BLaER1 (cell line): Measurements from ENCODE around the gene CAPN1.
"Not testable (repeated sequence)": the region's sequence is repeated elsewhere in the genome, so short reads cannot be mapped to it uniquely, and the experiment has no call there.

Experiments
- H3K27ac ChIP-seq: shearing (Covaris generic); formaldehyde crosslinking; 2 replicates; pipeline ENCODE4 v1.8.1; 2022
- H3K27me3 ChIP-seq: shearing (Covaris generic); formaldehyde crosslinking; 2 replicates; pipeline ENCODE4 v1.8.1; 2022
- H3K36me3 ChIP-seq: shearing (Covaris generic); formaldehyde crosslinking; 2 replicates; pipeline ENCODE4 v1.8.1; 2022
- H3K4me1 ChIP-seq: shearing (Covaris generic); formaldehyde crosslinking; 2 replicates; pipeline ENCODE4 v1.8.1; 2022
- H3K4me2 ChIP-seq: shearing (Covaris generic); formaldehyde crosslinking; 2 replicates; pipeline ENCODE4 v1.8.1; 2022
- H3K4me3 ChIP-seq: shearing (Covaris generic); formaldehyde crosslinking; 2 replicates; pipeline ENCODE4 v1.8.1; 2022
- H3K9ac ChIP-seq: shearing (Covaris generic); formaldehyde crosslinking; 2 replicates; pipeline ENCODE4 v1.8.1; 2022
- H3K9me3 ChIP-seq: shearing (Covaris generic); formaldehyde crosslinking; 2 replicates; pipeline ENCODE4 v1.8.1; 2022
- H4K20me1 ChIP-seq: shearing (Covaris generic); formaldehyde crosslinking; 2 replicates; pipeline ENCODE4 v1.8.1; 2022
- Cebpa-rat ChIP-seq: shearing (Covaris generic); IDR thresholded peaks from 2 replicates; pipeline ENCODE4 v1.8.1; 2022

Gene CAPN1

DNA sequence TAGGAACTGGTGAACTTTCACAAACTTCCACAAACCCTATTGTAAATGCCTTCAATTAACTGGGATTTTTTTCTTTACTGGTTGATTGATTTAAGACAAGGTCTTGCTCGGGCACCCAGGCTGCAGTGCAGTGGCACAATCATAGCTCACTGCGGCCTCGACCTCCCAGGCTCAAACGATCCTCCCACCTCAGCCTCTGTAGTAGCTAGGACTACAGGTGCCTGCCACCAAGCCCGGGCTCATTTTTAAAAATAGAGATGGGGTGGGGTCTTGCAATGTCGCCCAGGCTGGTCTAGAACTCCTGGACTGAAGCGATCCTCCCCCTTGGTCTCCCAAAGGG lies 44.3 kb downstream of the CAPN1 start:
- Histone ChIP-seq H4K20me1 (no peaks in the 10 kb centered on the region), H3K9me3 (no peaks in the 10 kb centered on the region), H3K4me2 (peak overlapping the region; percentile 96), H3K4me3 (peak overlapping the region; percentile 66), H3K36me3 (0 out of 2 replicates have a peak, but pooled peaks cover 5% of the 10 kb centered on the region), H3K27ac (peak overlapping the region; percentile 68), H3K27me3 (no peaks in the 10 kb centered on the region), H3K9ac (peak overlapping the region; percentile 73), H3K4me1 (peaks cover 41% of the 10 kb centered on the region)
- TF ChIP-seq Cebpa-rat: no peak

DNA sequence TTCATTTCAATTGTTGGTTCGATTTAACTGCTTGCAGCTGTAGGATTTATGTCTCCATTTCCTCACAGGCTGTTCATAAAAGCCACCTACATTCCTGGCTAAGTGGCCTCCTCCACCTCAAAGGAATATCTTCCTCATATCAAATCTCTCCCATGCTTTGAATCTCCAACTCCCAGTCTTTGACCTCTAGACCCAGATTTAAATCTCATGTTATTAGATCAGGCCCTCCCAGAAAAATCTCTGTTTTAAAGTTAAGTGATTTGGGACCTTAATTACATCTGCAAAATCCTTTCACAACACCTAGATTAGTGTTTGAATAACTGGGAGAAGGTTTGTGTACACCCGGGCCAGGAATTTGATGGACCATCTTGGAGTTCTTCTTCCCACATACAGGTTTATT lies 46.2 kb downstream of the CAPN1 start:
- no peak overlapping the region for H3K9ac ChIP-seq
- TF ChIP-seq Cebpa-rat: no peak
- H3K36me3 ChIP-seq: 0 out of 2 replicates have a peak, but pooled peaks cover 5% of the 10 kb centered on the region
- H3K27me3 ChIP-seq: no peaks in the 10 kb centered on the region
- H4K20me1 ChIP-seq: no peaks in the 10 kb centered on the region
- no peaks in the 10 kb centered on the region for H3K9me3 ChIP-seq
- H3K4me1 ChIP-seq: peaks cover 33% of the 10 kb centered on the region
- no peak overlapping the region for H3K27ac ChIP-seq
- no peak overlapping the region for H3K4me2 ChIP-seq
- H3K4me3 ChIP-seq: no peak overlapping the region

DNA sequence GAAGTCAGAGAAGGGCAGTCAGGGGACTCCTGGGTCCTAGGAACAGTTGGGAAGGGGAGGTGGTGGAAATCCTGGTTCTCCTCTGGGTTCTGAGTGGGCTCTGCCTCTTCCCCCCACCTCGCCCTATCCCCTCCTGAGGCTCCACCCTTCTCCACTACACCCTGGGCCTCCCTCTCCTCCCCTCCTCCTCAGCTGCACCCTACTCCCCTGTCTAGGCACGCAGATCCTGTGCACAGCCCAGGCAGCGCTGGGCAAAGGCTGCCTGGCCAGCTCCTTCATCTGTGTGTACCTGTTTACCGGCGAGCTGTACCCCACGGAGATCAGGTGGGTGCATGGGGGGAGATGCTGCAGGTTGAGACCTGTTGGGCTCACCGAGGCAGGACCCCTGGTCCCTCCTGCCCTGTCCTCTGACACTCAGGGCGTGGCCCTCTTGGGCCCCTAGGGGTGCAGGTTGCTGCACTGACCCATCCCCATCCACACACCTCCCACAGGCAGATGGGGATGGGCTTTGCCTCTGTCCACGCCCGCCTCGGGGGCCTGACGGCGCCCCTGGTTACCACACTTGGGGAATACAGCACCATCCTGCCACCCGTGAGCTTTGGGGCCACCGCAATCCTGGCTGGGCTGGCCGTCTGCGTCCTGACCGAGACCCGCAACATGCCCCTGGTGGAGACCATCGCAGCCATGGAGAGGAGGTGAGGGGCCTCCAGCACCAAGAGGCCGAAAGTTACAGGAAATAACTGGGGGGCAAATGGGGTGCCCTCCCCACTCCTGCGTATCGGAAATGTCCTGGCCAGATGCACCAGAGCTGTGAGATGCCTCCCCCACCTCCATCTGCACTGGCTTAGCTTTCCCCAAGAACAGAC lies 54.7 kb downstream of the CAPN1 start:
- Histone ChIP-seq H3K9ac (no peak overlapping the region), H3K4me3 (no peak overlapping the region)
- no peak for TF ChIP-seq Cebpa-rat

DNA sequence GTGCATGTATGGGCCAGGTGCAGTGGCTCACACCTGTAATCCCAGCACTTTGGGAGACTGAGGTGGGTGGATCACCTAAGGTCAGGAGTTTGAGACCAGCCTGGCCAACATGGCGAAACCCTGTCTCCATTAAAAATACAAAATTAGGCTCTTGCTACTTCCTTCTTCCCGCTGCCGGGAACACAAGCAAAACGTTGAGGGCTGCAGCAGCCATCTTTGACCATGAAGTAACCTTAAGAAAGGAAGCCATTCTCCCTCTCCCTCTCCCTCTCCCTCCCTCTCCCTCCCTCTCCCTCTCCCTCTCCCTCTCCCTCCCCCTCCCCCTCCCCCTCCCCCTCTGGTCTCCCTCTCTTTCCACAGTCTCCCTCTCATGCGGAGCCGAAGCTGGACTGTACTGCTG lies 56.6 kb downstream of the CAPN1 start:
- H3K4me2 ChIP-seq, H3K4me3 ChIP-seq, H3K27me3 ChIP-seq, H3K9ac ChIP-seq, H3K27ac ChIP-seq, H3K4me1 ChIP-seq, H4K20me1 ChIP-seq: not testable (repeated sequence)
- Histone ChIP-seq H3K36me3 (0 out of 2 replicates have a peak, but pooled peaks cover 10% of the 10 kb centered on the region), H3K9me3 (peaks cover 16% of the 10 kb centered on the region)

More for the DNA sequence above, 54.7 kb downstream of the CAPN1 start:
- H3K27ac ChIP-seq: no peak overlapping the region
- H3K4me1 ChIP-seq: no peaks in the 10 kb centered on the region
- H3K36me3 ChIP-seq: no peaks in the 10 kb centered on the region
- no peak overlapping the region for H3K4me2 ChIP-seq
- H4K20me1 ChIP-seq: no peaks in the 10 kb centered on the region
- H3K27me3 ChIP-seq: no peaks in the 10 kb centered on the region
- peaks cover under 1% of the 10 kb centered on the region; the same call in 1 of the 2 replicates for H3K9me3 ChIP-seq

DNA sequence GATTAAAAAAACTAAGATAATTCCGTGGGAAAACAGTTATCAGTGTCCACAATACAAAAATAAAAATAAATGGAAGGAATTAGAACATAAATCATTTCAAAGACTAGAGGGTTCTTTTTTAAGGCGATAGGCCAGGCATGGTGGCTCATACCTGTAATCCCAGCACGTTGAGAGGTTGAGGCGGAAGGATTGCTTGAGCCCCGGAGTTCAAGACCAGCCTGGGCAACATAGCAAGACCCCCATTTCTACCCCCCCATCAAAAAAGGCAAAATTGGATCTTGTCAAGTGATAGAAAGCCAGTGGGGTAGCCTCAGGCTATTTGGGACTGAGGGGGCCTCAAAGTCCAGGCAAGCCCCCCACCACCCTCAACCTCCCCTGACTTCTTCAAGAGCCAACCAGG lies 59.4 kb downstream of the CAPN1 start:
- H3K27ac ChIP-seq: no peak overlapping the region
- H3K4me1 ChIP-seq: no peaks in the 10 kb centered on the region
- H3K36me3 ChIP-seq: 0 out of 2 replicates have a peak, but pooled peaks cover 10% of the 10 kb centered on the region
- no peak for TF ChIP-seq Cebpa-rat
- no peaks in the 10 kb centered on the region for H3K27me3 ChIP-seq
- no peak overlapping the region for H3K4me3 ChIP-seq
- no peak overlapping the region for H3K9ac ChIP-seq
- no peaks in the 10 kb centered on the region for H4K20me1 ChIP-seq
- peaks cover 16% of the 10 kb centered on the region for H3K9me3 ChIP-seq
- no peak overlapping the region for H3K4me2 ChIP-seq

DNA sequence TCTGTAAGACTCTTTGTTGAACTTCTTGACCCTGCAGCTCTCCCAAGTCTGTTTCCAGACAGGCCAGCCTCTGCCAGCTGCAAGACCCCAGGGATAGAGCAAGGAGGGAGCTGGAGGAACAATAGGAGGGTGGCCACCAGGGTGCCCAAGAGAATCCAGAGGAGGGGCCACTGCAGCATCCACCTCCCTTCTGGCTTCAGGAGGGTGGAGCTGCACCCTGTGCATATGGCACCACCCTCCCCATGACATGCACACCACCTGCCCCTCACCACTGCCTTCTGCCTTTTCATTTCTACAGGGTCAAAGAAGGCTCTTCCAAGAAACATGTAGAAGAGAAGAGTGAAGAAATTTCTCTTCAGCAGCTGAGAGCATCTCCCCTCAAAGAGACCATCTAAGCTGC lies 60.0 kb downstream of the CAPN1 start:
- H3K9ac ChIP-seq: no peak overlapping the region
- peaks cover 16% of the 10 kb centered on the region for H3K9me3 ChIP-seq
- TF ChIP-seq Cebpa-rat: no peak
- H3K36me3 ChIP-seq: 0 out of 2 replicates have a peak, but pooled peaks cover 10% of the 10 kb centered on the region
- no peak overlapping the region for H3K4me2 ChIP-seq
- H3K27ac ChIP-seq: no peak overlapping the region
- H4K20me1 ChIP-seq: no peaks in the 10 kb centered on the region
- H3K27me3 ChIP-seq: no peaks in the 10 kb centered on the region
- H3K4me1 ChIP-seq: no peaks in the 10 kb centered on the region
- H3K4me3 ChIP-seq: no peak overlapping the region

DNA sequence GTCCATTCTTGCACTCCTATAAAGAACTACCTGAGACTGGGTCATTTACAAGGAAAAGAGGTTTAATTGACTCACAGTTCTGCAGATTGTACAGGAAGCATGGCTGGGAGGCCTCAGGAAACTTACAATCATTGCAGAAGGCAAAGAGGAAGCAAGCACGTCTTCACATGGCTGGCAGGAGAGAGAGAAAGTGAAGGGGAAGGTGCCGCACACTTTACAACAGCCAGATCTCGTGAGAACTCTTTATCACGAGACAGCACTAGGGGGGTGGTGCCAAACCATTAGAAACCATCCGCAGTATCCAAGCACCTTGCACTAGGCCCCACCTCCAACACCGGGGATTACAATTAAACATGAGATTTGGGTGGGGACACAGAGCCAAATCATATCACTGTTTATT lies 60.7 kb downstream of the CAPN1 start:
- TF ChIP-seq Cebpa-rat: no peak
- Histone ChIP-seq H4K20me1 (no peaks in the 10 kb centered on the region), H3K4me1 (no peaks in the 10 kb centered on the region), H3K4me3 (0 out of 2 replicates have a peak overlapping the region, but pooled peaks have one; percentile 2), H3K9ac (no peak overlapping the region), H3K9me3 (peaks cover 16% of the 10 kb centered on the region), H3K36me3 (0 out of 2 replicates have a peak, but pooled peaks cover 10% of the 10 kb centered on the region), H3K27ac (no peak overlapping the region), H3K27me3 (no peaks in the 10 kb centered on the region), H3K4me2 (no peak overlapping the region)

DNA sequence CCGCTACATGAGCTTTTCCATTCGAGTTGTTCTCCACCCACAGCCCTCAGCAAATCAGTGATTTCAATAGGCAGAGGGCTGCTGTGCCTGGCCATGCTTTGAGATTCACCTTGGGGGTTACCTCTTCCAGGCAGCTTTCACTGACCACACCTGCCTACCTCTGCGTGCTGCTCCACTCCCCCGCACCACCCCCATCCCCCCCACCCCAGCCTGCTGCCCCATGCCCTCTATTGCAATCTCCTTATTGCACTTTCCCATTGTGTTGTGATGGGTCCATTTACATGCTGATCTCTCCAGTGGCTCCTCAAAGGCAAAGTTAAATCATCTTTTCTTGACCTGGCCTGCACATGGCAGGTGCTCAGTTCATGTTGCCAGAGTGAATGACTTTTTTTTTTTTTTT lies 62.1 kb downstream of the CAPN1 start:
- no peak for TF ChIP-seq Cebpa-rat

DNA sequence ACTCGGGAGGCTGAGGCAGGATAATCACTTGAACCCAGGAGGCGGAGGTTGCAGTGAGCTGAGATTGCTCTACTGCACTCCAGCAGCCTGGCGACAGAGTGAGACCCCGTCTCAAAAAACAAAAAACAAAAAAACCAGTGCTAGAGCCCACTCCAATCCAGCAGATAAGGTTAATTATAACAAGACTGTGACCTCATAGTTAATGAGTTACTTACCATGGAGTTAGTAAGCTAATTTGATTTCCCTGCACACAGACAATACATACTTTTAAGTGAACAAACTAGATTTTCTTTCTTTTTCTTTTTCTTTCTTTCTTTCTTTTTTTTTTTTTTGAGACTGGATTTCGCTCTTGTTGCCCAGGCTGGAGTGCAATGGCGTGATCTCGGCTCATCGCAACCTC lies 63.3 kb downstream of the CAPN1 start:
- H3K4me2 ChIP-seq, H4K20me1 ChIP-seq, H3K9ac ChIP-seq, H3K27ac ChIP-seq, H3K27me3 ChIP-seq, H3K4me3 ChIP-seq, H3K4me1 ChIP-seq: not testable (repeated sequence)
- H3K9me3 ChIP-seq: peaks cover 16% of the 10 kb centered on the region
- 0 out of 2 replicates have a peak, but pooled peaks cover 10% of the 10 kb centered on the region for H3K36me3 ChIP-seq

More for the DNA sequence above, 62.1 kb downstream of the CAPN1 start:
- Histone ChIP-seq H3K4me3 (no peak overlapping the region), H4K20me1 (no peaks in the 10 kb centered on the region), H3K9ac (no peak overlapping the region), H3K36me3 (0 out of 2 replicates have a peak, but pooled peaks cover 10% of the 10 kb centered on the region), H3K9me3 (peaks cover 16% of the 10 kb centered on the region), H3K4me2 (no peak overlapping the region), H3K27ac (no peak overlapping the region), H3K4me1 (no peaks in the 10 kb centered on the region), H3K27me3 (no peaks in the 10 kb centered on the region)

DNA sequence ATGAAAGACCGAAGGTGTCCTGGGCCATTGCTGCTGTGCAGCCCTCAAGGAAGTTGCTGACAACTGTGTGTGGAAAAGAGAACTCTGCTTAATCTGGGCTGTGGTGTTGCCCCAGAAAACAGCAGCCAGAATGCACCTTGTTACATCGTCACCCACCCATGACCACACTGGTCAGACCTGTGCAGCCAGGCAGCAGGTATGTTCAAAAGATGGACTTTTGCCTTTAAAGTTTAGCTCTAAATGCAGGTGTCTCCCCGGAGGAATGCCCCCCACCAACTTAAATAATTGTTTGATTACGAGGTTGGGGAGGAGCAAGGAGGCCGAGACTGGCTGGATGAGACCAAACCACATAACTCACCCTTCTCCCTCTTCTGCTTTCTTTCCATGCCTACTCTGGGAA lies 64.8 kb downstream of the CAPN1 start:
- H3K4me2 ChIP-seq: no peak overlapping the region

DNA sequence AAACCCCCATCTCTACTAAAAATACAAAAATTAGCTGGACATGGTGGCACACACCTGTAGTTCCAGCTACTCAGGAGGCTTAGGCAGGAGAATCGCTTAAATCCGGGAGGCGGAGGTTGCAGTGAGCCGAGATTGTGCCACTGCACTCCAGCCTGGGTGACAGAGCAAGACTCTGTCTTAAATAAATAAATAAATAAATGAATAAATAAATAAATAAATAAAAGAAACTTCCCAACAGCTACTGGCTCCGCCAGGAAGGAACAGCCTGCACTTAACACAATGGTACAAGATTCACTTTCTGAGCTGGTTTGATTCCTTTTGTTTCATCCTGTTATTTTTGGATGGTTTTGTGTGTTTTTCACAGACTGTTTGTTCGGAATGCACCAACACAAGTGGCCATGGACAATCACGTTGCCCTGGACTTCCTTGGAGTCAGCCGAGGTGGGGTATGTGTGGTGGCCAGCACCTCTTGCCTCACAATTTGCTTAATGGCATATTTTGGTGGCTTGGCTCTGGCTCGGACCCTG lies 66.5 kb downstream of the CAPN1 start:
- H3K36me3 ChIP-seq, H3K9ac ChIP-seq, H3K4me1 ChIP-seq, H3K27me3 ChIP-seq, H3K4me3 ChIP-seq, H3K9me3 ChIP-seq, H3K4me2 ChIP-seq, H4K20me1 ChIP-seq, H3K27ac ChIP-seq: not testable (repeated sequence)

More for the DNA sequence above, 64.8 kb downstream of the CAPN1 start:
- Histone ChIP-seq H4K20me1 (no peaks in the 10 kb centered on the region), H3K27me3 (no peaks in the 10 kb centered on the region), H3K4me1 (no peaks in the 10 kb centered on the region), H3K4me3 (no peak overlapping the region), H3K9ac (no peak overlapping the region), H3K9me3 (peaks cover 15% of the 10 kb centered on the region), H3K36me3 (0 out of 2 replicates have a peak, but pooled peaks cover 10% of the 10 kb centered on the region), H3K27ac (no peak overlapping the region)
- no peak for TF ChIP-seq Cebpa-rat
